CD4-positive, CD25-positive, alpha-beta regulatory T cell (primary cell): Measurements from ENCODE around the gene CCDC172. TPM values are rescaled to one million over a fixed set of nuclear protein-coding genes. Genes with fewer than 3 reads are reported as not detected.
"Not testable (repeated sequence)": the region's sequence is repeated elsewhere in the genome, so short reads cannot be mapped to it uniquely, and the experiment has no call there.

ENCODE experiments used
- ATAC-seq, 2 donors: fragments of 150-1000 bp; cut with Tn5 transposase; one replicate each; pipeline ENCODE4 v1.10.0; 2021; ENCODE audit warnings: low read depth in 2 of 2, moderate number of reproducible peaks in 2 of 2, moderate library complexity in 1 of 2
- DNase-seq, 3 donors: peaks; one replicate each; pipeline versions ENCODE4 v3.0.0 to v3.0.0-alpha.2; 2012 to 2022; ENCODE audit warnings: mixed read lengths in 1 of 3
- H3K27ac ChIP-seq: one replicate; pipeline ENCODE4 v1.7.0; 2013; ENCODE audit warnings: mild to moderate bottlenecking, low read length; ENCODE audit not compliant: insufficient read depth, poor library complexity, severe bottlenecking
- H3K27me3 ChIP-seq: one replicate; pipeline ENCODE4 v1.7.0; 2013; ENCODE audit warnings: low read length; ENCODE audit not compliant: control insufficient read depth, insufficient read depth
- H3K36me3 ChIP-seq: one replicate; pipeline ENCODE4 v1.7.0; 2013; ENCODE audit warnings: mild to moderate bottlenecking, low read length, moderate library complexity; ENCODE audit not compliant: control insufficient read depth, insufficient read depth
- H3K4me1 ChIP-seq: 2 replicates; pipeline ENCODE4 v1.7.0; 2013; ENCODE audit warnings: mild to moderate bottlenecking, low read length; ENCODE audit not compliant: insufficient read depth, control insufficient read depth, poor library complexity, severe bottlenecking
- H3K4me3 ChIP-seq: one replicate; pipeline ENCODE4 v1.7.0; 2013; ENCODE audit warnings: low read depth, mild to moderate bottlenecking, low read length, moderate library complexity
- H3K9me3 ChIP-seq, 2 experiments: 1 replicate in 1 of 2; 2 replicates in 1 of 2; pipeline ENCODE4 v1.7.0; 2013; ENCODE audit warnings: low read length in 2 of 2, mild to moderate bottlenecking in 1 of 2, moderate library complexity in 1 of 2; ENCODE audit not compliant: control insufficient read depth in 2 of 2
- H3K27ac Mint-ChIP-seq, 3 donors: one replicate each; pipeline ENCODE4 v1.8.0; 2020 to 2022; ENCODE audit warnings: mild to moderate bottlenecking in 3 of 3, mixed read lengths in 3 of 3, moderate library complexity in 2 of 3
- H3K27me3 Mint-ChIP-seq: one replicate; pipeline ENCODE4 v1.8.0; 2022; ENCODE audit warnings: mild to moderate bottlenecking, mixed read lengths
- H3K36me3 Mint-ChIP-seq: one replicate; pipeline ENCODE4 v1.8.0; 2020; ENCODE audit warnings: mixed read lengths
- H3K4me1 Mint-ChIP-seq, 4 donors: one replicate each; pipeline ENCODE4 v1.8.0; 2020 to 2022; ENCODE audit warnings: mixed read lengths in 4 of 4, mild to moderate bottlenecking in 1 of 4
- H3K4me3 Mint-ChIP-seq, 4 donors: one replicate each; pipeline ENCODE4 v1.8.0; 2020 to 2022; ENCODE audit warnings: mild to moderate bottlenecking in 4 of 4, mixed read lengths in 4 of 4, moderate library complexity in 3 of 4
- H3K9me3 Mint-ChIP-seq, 7 donors: one replicate each; pipeline ENCODE4 v1.8.0; 2020 to 2022; ENCODE audit warnings: mixed read lengths in 7 of 7, mild to moderate bottlenecking in 3 of 7, moderate library complexity in 2 of 7
- polyA plus RNA-seq, 4 donors: library from polyadenylated mRNA; unstranded; fragments of 300-500 nt; fragmentation: Illumina TruSeq; gene quantifications; one replicate each; pipeline ENCODE4 v1.2.3, GENCODE V29; 2021
- total RNA-seq: library from RNA; stranded (reverse); gene quantifications from one replicate; pipeline ENCODE4 v1.2.3, GENCODE V29; 2022

Gene CCDC172
- total and polyA plus RNA-seq, 5 donors from 2014 or later = not detected

DNA sequence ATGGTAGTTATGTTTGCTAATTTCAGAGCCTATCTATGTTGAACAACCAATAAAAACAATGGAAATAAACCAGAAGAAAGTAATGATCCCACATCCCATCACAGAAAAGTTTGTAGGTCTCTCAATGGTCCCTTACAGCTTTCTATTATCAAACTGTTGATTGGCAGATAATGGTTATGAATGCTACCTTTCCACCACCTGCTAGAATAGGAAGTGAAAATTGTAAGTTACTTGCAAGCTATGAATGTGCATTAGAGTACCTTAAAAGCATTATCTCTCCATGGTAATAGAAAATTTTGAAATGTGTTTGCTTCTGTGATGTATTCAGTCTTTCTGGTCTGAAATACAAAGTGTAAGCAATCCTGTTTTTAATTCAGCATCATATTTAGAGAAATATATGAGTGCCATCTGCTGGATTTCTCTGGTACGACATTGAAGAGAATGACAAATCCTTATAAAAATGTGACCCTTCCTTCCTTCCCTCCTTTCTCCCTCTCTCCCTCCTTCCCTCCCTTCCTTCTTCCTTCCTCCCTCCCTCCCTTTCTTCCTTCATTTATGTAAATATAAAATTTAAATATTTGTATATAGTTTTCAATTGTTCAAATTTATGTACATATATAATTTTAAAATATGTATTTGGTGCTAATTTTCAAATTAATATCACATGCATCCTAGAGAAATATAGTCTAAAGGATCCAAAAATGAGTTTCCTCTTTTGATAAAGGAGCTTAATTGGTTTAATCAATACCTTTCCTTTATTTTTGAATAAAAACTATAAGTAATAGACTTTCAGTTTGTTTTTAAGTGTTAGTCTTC, 62.0 kb downstream of the CCDC172 start:
- no peak overlapping the region for H3K27ac ChIP-seq
- no peaks in the 10 kb centered on the region for H3K27me3 ChIP-seq
- DNase-seq (peak in 2 of 3 donors; percentile 1 to 30), ATAC-seq (no peak)
- H3K4me1 Mint-ChIP-seq = no peaks in the 10 kb centered on the region
- H3K4me3 Mint-ChIP-seq = no peak overlapping the region
- no peaks in the 10 kb centered on the region for H3K36me3 ChIP-seq
- H3K4me1 ChIP-seq = no peaks in the 10 kb centered on the region
- no peaks in the 10 kb centered on the region for H3K9me3 Mint-ChIP-seq
- no peaks in the 10 kb centered on the region for H3K27me3 Mint-ChIP-seq
- H3K9me3 ChIP-seq = no peaks in the 10 kb centered on the region
- no peaks in the 10 kb centered on the region for H3K36me3 Mint-ChIP-seq
- no peak overlapping the region for H3K27ac Mint-ChIP-seq
- no peak overlapping the region for H3K4me3 ChIP-seq

DNA sequence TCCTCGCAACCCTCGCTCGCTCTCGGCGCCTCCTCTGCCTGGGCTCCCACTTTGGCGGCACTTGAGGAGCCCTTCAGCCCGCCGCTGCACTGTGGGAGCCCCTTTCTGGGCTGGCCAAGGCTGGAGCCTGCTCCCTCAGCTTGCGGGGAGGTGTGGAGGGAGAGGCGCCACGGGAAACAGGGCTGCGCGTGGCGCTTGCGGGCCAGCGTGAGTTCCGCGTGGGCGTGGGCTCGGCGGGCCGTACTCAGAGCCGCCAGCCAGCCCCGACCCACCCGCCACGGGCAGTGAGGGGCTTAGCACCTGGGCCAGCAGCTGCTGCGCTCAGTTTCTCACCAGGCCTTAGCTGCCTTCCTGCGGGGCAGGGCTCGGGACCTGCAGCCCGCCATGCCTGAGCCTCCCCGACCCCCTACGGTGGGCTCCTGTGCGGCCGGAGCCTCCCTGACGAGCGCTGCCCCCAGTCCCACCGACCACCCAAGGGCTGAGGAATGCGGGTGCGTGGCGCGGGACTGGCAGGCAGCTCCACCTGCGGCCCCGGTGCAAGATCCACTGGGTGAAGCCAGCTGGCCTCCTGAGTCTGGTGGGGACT, 69.1 kb downstream of the CCDC172 start:
- H3K27ac ChIP-seq, H3K4me1 Mint-ChIP-seq, ATAC-seq, H3K4me3 ChIP-seq, H3K4me1 ChIP-seq, H3K27ac Mint-ChIP-seq, H3K36me3 ChIP-seq, H3K27me3 Mint-ChIP-seq, H3K4me3 Mint-ChIP-seq, H3K36me3 Mint-ChIP-seq, H3K27me3 ChIP-seq, DNase-seq, H3K9me3 Mint-ChIP-seq, H3K9me3 ChIP-seq: not testable (repeated sequence)

DNA sequence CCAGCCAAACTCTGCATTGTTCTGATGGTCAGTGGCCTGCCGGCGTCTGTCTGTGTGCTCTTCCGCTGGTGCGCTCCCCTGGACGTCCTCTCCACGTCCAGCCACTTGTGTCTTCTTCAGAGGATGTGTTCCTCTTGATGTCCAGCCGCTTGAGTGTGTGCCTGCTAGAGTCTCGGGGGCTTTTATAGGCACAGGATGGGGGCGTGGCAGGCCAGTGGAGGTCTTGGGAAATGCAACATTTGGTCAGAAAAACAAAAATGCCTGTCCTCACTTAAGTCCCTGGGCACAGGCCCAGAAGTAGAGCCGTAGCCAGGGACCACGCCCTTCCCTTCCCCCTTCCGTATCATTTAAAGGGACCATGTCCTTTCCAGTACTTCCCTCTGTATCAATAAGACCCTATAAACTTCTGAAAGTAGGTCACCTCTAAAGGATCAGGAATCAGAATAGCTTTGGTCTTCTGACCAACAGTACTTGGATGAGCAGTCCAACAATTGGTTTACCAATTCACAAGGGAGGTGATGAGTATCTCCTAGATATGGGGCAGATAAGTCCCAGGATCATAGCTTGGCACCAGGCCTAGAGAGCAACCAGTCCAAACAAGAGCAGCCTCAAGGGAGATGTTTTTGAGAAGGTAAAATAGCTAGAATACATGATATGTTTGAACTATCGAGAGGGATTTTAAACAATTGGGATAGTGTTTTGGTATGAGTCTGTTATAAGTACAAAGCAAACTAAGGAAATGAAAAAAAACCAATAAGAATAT, 71.2 kb downstream of the CCDC172 start:
- no peaks in the 10 kb centered on the region for H3K27me3 Mint-ChIP-seq
- no peaks in the 10 kb centered on the region for H3K36me3 Mint-ChIP-seq
- no peak overlapping the region for H3K27ac ChIP-seq
- H3K4me3 ChIP-seq = no peak overlapping the region
- no peaks in the 10 kb centered on the region for H3K36me3 ChIP-seq
- no peaks in the 10 kb centered on the region for H3K9me3 ChIP-seq
- no peaks in the 10 kb centered on the region for H3K4me1 Mint-ChIP-seq
- H3K9me3 Mint-ChIP-seq = peaks cover 0 to 7% (median 0%) of the 10 kb centered on the region in 7 donors
- no peaks in the 10 kb centered on the region for H3K27me3 ChIP-seq
- no peaks in the 10 kb centered on the region for H3K4me1 ChIP-seq
- no peak overlapping the region for H3K27ac Mint-ChIP-seq
- no peak for DNase-seq
- no peak overlapping the region for H3K4me3 Mint-ChIP-seq
- no peak for ATAC-seq

DNA sequence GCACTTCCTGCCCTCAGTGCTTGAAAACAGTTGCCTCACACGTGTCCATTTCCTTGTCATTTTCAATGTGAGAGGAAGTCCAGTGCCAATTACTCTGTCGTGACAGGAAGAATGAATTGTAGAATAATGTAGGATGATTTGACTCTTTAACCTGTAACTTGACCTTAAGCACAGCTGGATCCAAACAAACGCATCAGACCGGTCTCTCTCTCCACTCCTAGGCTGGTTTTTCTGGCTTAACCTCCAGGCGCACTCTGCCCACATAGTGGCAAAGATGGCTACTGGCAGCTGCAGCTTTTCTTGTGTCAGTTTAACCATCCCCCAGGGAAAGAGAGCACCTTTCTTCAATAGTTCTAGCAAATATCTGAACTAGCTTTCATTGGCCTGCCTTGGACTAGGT, 74.0 kb downstream of the CCDC172 start:
- no peaks in the 10 kb centered on the region for H3K36me3 ChIP-seq
- no peak for ATAC-seq
- H3K27me3 ChIP-seq = no peaks in the 10 kb centered on the region
- DNase-seq = no peak
- Mint-ChIP-seq H3K9me3 (peaks cover 0 to 4% (median 0%) of the 10 kb centered on the region in 7 donors), H3K4me1 (no peaks in the 10 kb centered on the region), H3K27me3 (no peaks in the 10 kb centered on the region), H3K4me3 (no peak overlapping the region), H3K36me3 (no peaks in the 10 kb centered on the region), H3K27ac (no peak overlapping the region)
- H3K9me3 ChIP-seq = no peaks in the 10 kb centered on the region
- H3K27ac ChIP-seq = no peak overlapping the region
- no peaks in the 10 kb centered on the region for H3K4me1 ChIP-seq
- no peak overlapping the region for H3K4me3 ChIP-seq

DNA sequence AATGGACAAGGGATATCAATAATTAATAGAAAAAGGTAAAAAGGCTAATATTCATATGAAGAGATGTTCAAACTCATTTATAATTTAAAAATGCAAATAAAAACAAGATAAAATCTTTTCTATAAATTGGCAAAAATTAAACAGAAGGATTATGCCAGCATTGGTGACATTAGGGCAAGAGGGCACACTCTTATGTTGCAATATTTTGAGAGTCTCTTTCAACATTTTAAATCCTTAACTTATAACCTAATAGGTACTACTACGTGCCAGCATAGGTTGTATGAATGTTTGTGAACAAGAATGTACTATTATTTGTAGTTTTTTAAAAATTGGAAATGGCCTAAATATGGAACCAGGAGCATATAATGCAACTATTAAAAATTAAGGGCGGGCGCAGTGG, 78.6 kb downstream of the CCDC172 start:
- Histone ChIP-seq H3K27ac (no peak overlapping the region), H3K36me3 (no peaks in the 10 kb centered on the region), H3K4me3 (no peak overlapping the region), H3K27me3 (no peaks in the 10 kb centered on the region), H3K9me3 (no peaks in the 10 kb centered on the region), H3K4me1 (no peaks in the 10 kb centered on the region)
- H3K4me3 Mint-ChIP-seq = no peak overlapping the region
- no peaks in the 10 kb centered on the region for H3K4me1 Mint-ChIP-seq
- ATAC-seq (no peak), DNase-seq (no peak)
- H3K27me3 Mint-ChIP-seq = no peaks in the 10 kb centered on the region
- no peak overlapping the region for H3K27ac Mint-ChIP-seq
- H3K36me3 Mint-ChIP-seq = no peaks in the 10 kb centered on the region
- H3K9me3 Mint-ChIP-seq = peaks cover 0 to 4% (median 2%) of the 10 kb centered on the region in 7 donors

DNA sequence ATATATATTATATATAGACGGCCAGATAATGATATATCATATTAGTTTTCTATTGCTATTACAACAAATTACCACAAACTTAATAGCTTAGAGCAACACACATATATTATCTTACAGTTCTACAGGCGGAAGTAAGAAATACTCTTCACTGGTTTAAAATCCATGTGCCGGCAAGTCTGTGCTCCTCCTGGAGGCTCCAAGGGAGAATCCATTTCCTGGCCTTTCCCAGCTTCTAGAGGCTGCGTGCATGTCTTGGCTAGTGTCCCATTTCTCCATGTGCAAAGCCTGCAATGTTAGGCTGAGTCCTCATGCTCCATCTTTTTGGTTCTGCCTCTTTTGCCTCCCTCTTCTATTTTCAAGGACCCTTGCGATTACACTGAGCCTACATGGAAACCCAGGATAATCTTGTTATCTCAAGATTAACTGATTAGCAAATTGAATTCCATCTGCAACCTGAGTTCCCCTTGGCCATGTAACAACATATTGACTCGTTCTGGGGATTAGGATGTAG, 79.5 kb downstream of the CCDC172 start:
- no peaks in the 10 kb centered on the region for H3K36me3 Mint-ChIP-seq
- no peak overlapping the region for H3K27ac Mint-ChIP-seq
- Histone ChIP-seq H3K27ac (no peak overlapping the region), H3K27me3 (no peaks in the 10 kb centered on the region), H3K36me3 (no peaks in the 10 kb centered on the region), H3K4me1 (no peaks in the 10 kb centered on the region), H3K9me3 (no peaks in the 10 kb centered on the region), H3K4me3 (no peak overlapping the region)
- DNase-seq = no peak
- H3K9me3 Mint-ChIP-seq = peaks cover 0 to 4% (median 2%) of the 10 kb centered on the region in 7 donors
- no peak overlapping the region for H3K4me3 Mint-ChIP-seq
- ATAC-seq = no peak
- no peaks in the 10 kb centered on the region for H3K4me1 Mint-ChIP-seq
- H3K27me3 Mint-ChIP-seq = no peaks in the 10 kb centered on the region

DNA sequence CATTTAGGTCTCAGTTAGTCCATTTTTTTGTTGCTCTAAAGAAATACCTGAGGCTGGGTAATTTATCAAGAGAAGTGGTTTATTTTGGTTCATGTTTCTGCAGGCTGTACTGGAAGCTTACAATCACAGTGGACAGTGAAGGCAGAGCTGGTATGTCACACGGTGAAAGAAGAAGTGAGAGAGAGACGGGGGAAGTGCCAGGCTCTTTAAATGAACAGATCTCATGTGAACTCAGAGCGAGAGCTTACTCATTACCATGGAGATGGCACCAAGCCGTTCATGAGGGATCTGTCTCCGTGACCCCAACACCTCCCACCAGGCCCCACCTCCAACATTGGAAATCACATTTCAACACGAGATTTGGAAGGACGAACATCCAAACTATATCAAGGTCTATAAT, 84.5 kb downstream of the CCDC172 start:
- Histone ChIP-seq H3K4me3 (no peak overlapping the region), H3K9me3 (no peaks in the 10 kb centered on the region), H3K27ac (no peak overlapping the region), H3K4me1 (no peaks in the 10 kb centered on the region), H3K36me3 (no peaks in the 10 kb centered on the region), H3K27me3 (no peaks in the 10 kb centered on the region)
- Mint-ChIP-seq H3K27ac (no peak overlapping the region), H3K36me3 (no peaks in the 10 kb centered on the region), H3K27me3 (no peaks in the 10 kb centered on the region), H3K4me3 (no peak overlapping the region), H3K9me3 (peaks cover 0 to 4% (median 2%) of the 10 kb centered on the region in 7 donors), H3K4me1 (no peaks in the 10 kb centered on the region)
- DNase-seq (no peak), ATAC-seq (no peak)
